ENCODE results near the gene SLC24A4.

DNA sequence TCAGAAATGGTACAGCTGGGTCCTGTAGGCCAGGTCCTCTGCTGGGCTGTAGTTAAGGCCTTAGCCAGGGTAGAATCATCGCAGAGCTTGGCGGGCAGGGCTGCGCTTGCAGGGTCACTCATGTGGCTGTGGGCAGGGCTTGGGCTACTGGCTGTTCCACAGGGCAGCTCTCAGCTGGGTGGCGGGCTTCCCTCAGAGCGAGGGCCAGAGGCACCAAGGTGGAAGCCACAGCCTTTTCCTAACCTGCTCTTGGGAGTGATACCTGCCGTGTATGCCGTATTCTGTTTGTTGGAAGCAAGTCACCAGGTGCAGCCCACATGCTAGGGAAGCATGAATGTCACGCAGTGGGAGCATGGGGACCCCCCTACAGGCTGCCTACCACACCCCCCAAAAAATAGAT is 120.8 kb downstream of the SLC24A4 start:
- TF ChIP-seq POLR2A (IDR thresholded peaks at IDR 0.05): no peak
- TF ChIP-seq, protein P1, sequence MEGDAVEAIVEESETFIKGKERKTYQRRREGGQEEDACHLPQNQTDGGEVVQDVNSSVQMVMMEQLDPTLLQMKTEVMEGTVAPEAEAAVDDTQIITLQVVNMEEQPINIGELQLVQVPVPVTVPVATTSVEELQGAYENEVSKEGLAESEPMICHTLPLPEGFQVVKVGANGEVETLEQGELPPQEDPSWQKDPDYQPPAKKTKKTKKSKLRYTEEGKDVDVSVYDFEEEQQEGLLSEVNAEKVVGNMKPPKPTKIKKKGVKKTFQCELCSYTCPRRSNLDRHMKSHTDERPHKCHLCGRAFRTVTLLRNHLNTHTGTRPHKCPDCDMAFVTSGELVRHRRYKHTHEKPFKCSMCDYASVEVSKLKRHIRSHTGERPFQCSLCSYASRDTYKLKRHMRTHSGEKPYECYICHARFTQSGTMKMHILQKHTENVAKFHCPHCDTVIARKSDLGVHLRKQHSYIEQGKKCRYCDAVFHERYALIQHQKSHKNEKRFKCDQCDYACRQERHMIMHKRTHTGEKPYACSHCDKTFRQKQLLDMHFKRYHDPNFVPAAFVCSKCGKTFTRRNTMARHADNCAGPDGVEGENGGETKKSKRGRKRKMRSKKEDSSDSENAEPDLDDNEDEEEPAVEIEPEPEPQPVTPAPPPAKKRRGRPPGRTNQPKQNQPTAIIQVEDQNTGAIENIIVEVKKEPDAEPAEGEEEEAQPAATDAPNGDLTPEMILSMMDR (IDR thresholded peaks at IDR 0.05): no peak
- no peak for TF ChIP-seq EP300 (IDR thresholded peaks at IDR 0.05)
